ENCODE measurements around the gene SEMA7A. TPM values are rescaled to one million over a fixed set of nuclear protein-coding genes. Genes with fewer than 3 reads are reported as not detected.
"Not testable (repeated sequence)": the region's sequence is repeated elsewhere in the genome, so short reads cannot be mapped to it uniquely, and the experiment has no call there.

The SEMA7A gene
- total RNA-seq (2014; rRNA removed; shearing (Covaris generic)): 36.2 and 48.3 TPM in 2 replicates

GRCh38 chr15:74433592-74434262 lies at the start of gene SEMA7A:
SEMA7A (minus strand) TSS chr15:74433958; CDS start chr15:74433918, 40 bp downstream.
- peak; percentile 93 for DNase-seq (ENCODE audit: low read depth)

- DNase-seq (ENCODE audit: low read depth): no peak
These were observed 48.9 kb upstream of the SEMA7A start for GRCh38 chr15:74482661-74483060.

GRCh38 chr15:74480364-74480763 lies 46.6 kb upstream of the SEMA7A start:
- not testable (repeated sequence) for DNase-seq (ENCODE audit: low read depth)

- not testable (repeated sequence) for DNase-seq (ENCODE audit: low read depth)
These were observed 37.9 kb upstream of the SEMA7A start for GRCh38 chr15:74471621-74472020.

GRCh38 chr15:74470631-74471395 lies 37.1 kb upstream of the SEMA7A start:
- DNase-seq (ENCODE audit: low read depth): no peak

GRCh38 chr15:74468341-74469032 lies 34.7 kb upstream of the SEMA7A start:
- no peak for DNase-seq (ENCODE audit: low read depth)

- no peak for DNase-seq (ENCODE audit: low read depth)
These were observed 32.8 kb upstream of the SEMA7A start for GRCh38 chr15:74466570-74466969.

- no peak for DNase-seq (ENCODE audit: low read depth)
These were observed 31.1 kb upstream of the SEMA7A start for GRCh38 chr15:74464897-74465296.

GRCh38 chr15:74464216-74464615 lies 30.5 kb upstream of the SEMA7A start:
- DNase-seq (ENCODE audit: low read depth): no peak

- no peak for DNase-seq (ENCODE audit: low read depth)
These were observed 29.9 kb upstream of the SEMA7A start for GRCh38 chr15:74463634-74464033.

GRCh38 chr15:74461847-74462511 lies 28.2 kb upstream of the SEMA7A start:
- peak; percentile 23 for DNase-seq (ENCODE audit: low read depth)

- DNase-seq (ENCODE audit: low read depth): peak; percentile 98
These were observed 27.4 kb upstream of the SEMA7A start, which contains the start of gene UBL7 for GRCh38 chr15:74460871-74461846. UBL7 (minus strand) TSS chr15:74461160; CDS start chr15:74458867, 2,293 bp downstream.

- no peak for DNase-seq (ENCODE audit: low read depth)
These were observed 26.5 kb upstream of the SEMA7A start for GRCh38 chr15:74460298-74460697.

- DNase-seq (ENCODE audit: low read depth): not testable (repeated sequence)
These were observed 26.0 kb upstream of the SEMA7A start for GRCh38 chr15:74459798-74460197.

GRCh38 chr15:74458473-74458872 lies 24.7 kb upstream of the SEMA7A start:
- DNase-seq (ENCODE audit: low read depth): no peak

GRCh38 chr15:74457036-74457435 lies 23.3 kb upstream of the SEMA7A start:
- DNase-seq (ENCODE audit: low read depth): not testable (repeated sequence)

GRCh38 chr15:74454764-74455500 lies 21.2 kb upstream of the SEMA7A start:
- no peak for DNase-seq (ENCODE audit: low read depth)

- DNase-seq (ENCODE audit: low read depth): peak; percentile 49
These were observed 20.4 kb upstream of the SEMA7A start for GRCh38 chr15:74453925-74454763.

Data from Daoy (cell line).